Loucy (cell line): ENCODE results near the gene MED17.

Source experiments
- H2AFZ ChIP-seq: fragments of 200-600 bp; sonication (generic); 2 replicates; pipeline ENCODE4 v1.6.0; 2016; ENCODE audit warnings: antibody characterized with exemption, mild to moderate bottlenecking, low read length, moderate library complexity
- H3F3A ChIP-seq: fragments of 200-600 bp; 2 replicates; pipeline ENCODE4 v1.6.0; 2016; ENCODE audit warnings: antibody characterized with exemption, low read depth, mild to moderate bottlenecking
- H3K27me3 ChIP-seq: fragments of 200-600 bp; sonication (generic); 2 replicates; pipeline ENCODE4 v1.6.1; 2014; ENCODE audit warnings: low read length, mild to moderate bottlenecking; ENCODE audit not compliant: insufficient read depth, poor library complexity, severe bottlenecking
- H3K36me3 ChIP-seq: fragments of 200-600 bp; sonication (generic); 2 replicates; pipeline ENCODE4 v1.6.1; 2016; ENCODE audit warnings: low read length; ENCODE audit not compliant: insufficient read depth
- H3K4me1 ChIP-seq: fragments of 200-600 bp; sonication (generic); 2 replicates; pipeline ENCODE4 v1.5.1; 2014; ENCODE audit warnings: low read length, mild to moderate bottlenecking; ENCODE audit not compliant: insufficient read depth, poor library complexity, severe bottlenecking
- H3K4me2 ChIP-seq: fragments of 200-600 bp; sonication (generic); 2 replicates; pipeline ENCODE4 v1.6.0; 2014; ENCODE audit warnings: antibody characterized with exemption, low read length, low read depth, mild to moderate bottlenecking; ENCODE audit not compliant: poor library complexity, severe bottlenecking
- H3K4me3 ChIP-seq: fragments of 200-600 bp; sonication (generic); 2 replicates; pipeline ENCODE4 v1.5.1; 2014; ENCODE audit warnings: low read length, mild to moderate bottlenecking, mixed read lengths; ENCODE audit not compliant: poor library complexity, severe bottlenecking
- H3K79me2 ChIP-seq: fragments of 200-600 bp; sonication (generic); 2 replicates; pipeline ENCODE4 v1.6.1; 2014; ENCODE audit warnings: low read length; ENCODE audit not compliant: insufficient read depth
- H3K9ac ChIP-seq: fragments of 200-600 bp; sonication (generic); 2 replicates; pipeline ENCODE4 v1.6.0; 2014; ENCODE audit warnings: mild to moderate bottlenecking, low read depth, low read length, moderate library complexity; ENCODE audit not compliant: poor library complexity, severe bottlenecking
- H3K9me2 ChIP-seq: fragments of 200-600 bp; sonication (generic); replicated peaks from 2 replicates; pipeline ENCODE4 v1.6.1; 2016; ENCODE audit warnings: low read depth, low read length, mixed read lengths
- H3K9me3 ChIP-seq: fragments of 200-600 bp; sonication (generic); 2 replicates; pipeline ENCODE4 v1.6.1; 2014; ENCODE audit warnings: mild to moderate bottlenecking, antibody characterized with exemption, low read length, low read depth; ENCODE audit not compliant: insufficient read depth
- H4K20me1 ChIP-seq: fragments of 200-600 bp; sonication (generic); 2 replicates; pipeline ENCODE4 v1.6.0; 2014; ENCODE audit warnings: antibody characterized with exemption, low read length, mild to moderate bottlenecking; ENCODE audit not compliant: insufficient read depth, poor library complexity, severe bottlenecking
- CTCF ChIP-seq: fragments of 200-600 bp; sonication (generic); conservative IDR thresholded peaks from 2 replicates; pipeline ENCODE4 v1.5.1; 2014; ENCODE audit warnings: mild to moderate bottlenecking, antibody characterized with exemption, low read length
- EZH2phosphoT487 ChIP-seq: fragments of 200-600 bp; IDR thresholded peaks from 2 replicates; pipeline ENCODE4 v1.6.1; 2018; ENCODE audit warnings: antibody characterized with exemption, mild to moderate bottlenecking, moderate library complexity, borderline replicate concordance

Gene MED17

GRCh38 chr11:93775289-93775688 lies 8.8 kb upstream of the MED17 start:
- Histone ChIP-seq H3K4me2 (no peak overlapping the region), H4K20me1 (no peaks in the 10 kb centered on the region), H3K4me1 (no peaks in the 10 kb centered on the region), H3K79me2 (no peaks in the 10 kb centered on the region), H3K9me2 (no peaks in the 10 kb centered on the region), H3K27me3 (no peaks in the 10 kb centered on the region), H3K9ac (no peak overlapping the region), H3K4me3 (no peak overlapping the region), H2AFZ (no peak overlapping the region), H3K9me3 (peaks cover 5% of the 10 kb centered on the region; the same call in 1 of the 2 replicates), H3F3A (no peaks in the 10 kb centered on the region), H3K36me3 (no peaks in the 10 kb centered on the region)
- TF ChIP-seq EZH2phosphoT487 (no peak), CTCF (peak; percentile 61)

GRCh38 chr11:93783362-93783761 lies 720 bp upstream of the MED17 start:
- H3F3A ChIP-seq, result no peaks in the 10 kb centered on the region
- peaks cover 8% of the 10 kb centered on the region for H3K27me3 ChIP-seq
- no peaks in the 10 kb centered on the region for H3K9me3 ChIP-seq
- H3K4me2 ChIP-seq, result peak overlapping the region; percentile 80
- no peaks in the 10 kb centered on the region for H3K36me3 ChIP-seq
- H3K4me3 ChIP-seq, result peak overlapping the region; percentile 83
- peak overlapping the region; percentile 94 for H2AFZ ChIP-seq
- no peaks in the 10 kb centered on the region for H3K9me2 ChIP-seq
- H3K4me1 ChIP-seq, result peaks cover 30% of the 10 kb centered on the region
- peaks cover 50% of the 10 kb centered on the region for H3K79me2 ChIP-seq
- no peak for TF ChIP-seq CTCF
- TF ChIP-seq EZH2phosphoT487, result no peak
- H3K9ac ChIP-seq, result peak overlapping the region; percentile 98
- peaks cover 36% of the 10 kb centered on the region for H4K20me1 ChIP-seq

GRCh38 chr11:93783765-93784144 lies 327 bp upstream of the MED17 start:
- Histone ChIP-seq H4K20me1 (peaks cover 40% of the 10 kb centered on the region), H3K9ac (peak overlapping the region; percentile 98), H3K9me3 (no peaks in the 10 kb centered on the region), H2AFZ (peak overlapping the region; percentile 94), H3F3A (no peaks in the 10 kb centered on the region), H3K4me1 (peaks cover 30% of the 10 kb centered on the region), H3K27me3 (peaks cover 8% of the 10 kb centered on the region), H3K9me2 (no peaks in the 10 kb centered on the region), H3K79me2 (peaks cover 54% of the 10 kb centered on the region), H3K36me3 (peaks cover 2% of the 10 kb centered on the region; the same call in 1 of the 2 replicates), H3K4me2 (peak overlapping the region; percentile 80), H3K4me3 (peak overlapping the region; percentile 83)
- TF ChIP-seq EZH2phosphoT487, result no peak
- no peak for TF ChIP-seq CTCF
